ENCODE data around the gene PLS1.

- TF ChIP-seq CTCF (IDR thresholded peaks at IDR 0.05), result no peak
- TF ChIP-seq POLR2A (IDR thresholded peaks at IDR 0.05), result no peak
Measured at GRCh38 chr3:142636050-142636449, 39.9 kb downstream of the PLS1 start.

Measured in heart left ventricle (tissue), 13 donors.